DLD1 (cell line): ENCODE results near the gene MSRB1.
"Not testable (repeated sequence)": the region's sequence is repeated elsewhere in the genome, so short reads cannot be mapped to it uniquely, and the experiment has no call there.

Experiments used
- in situ Hi-C: cut with HindIII; loops from 2 replicates; pipeline ENCODE4 v1.10.0; 2017; ENCODE audit warnings: low sequenced_read_pairs

The MSRB1 gene

GRCh38 chr16:1962161-1963153 is 19.5 kb upstream of the MSRB1 start:
- in situ Hi-C loops = not testable (repeated sequence)

GRCh38 chr16:1961651-1962067 is 18.7 kb upstream of the MSRB1 start:
- in situ Hi-C loops = no loop called here

- in situ Hi-C loops = no loop called here
These were observed 17.9 kb upstream of the MSRB1 start for GRCh38 chr16:1960665-1961630.

- in situ Hi-C loops = no loop called here
These were observed 16.5 kb upstream of the MSRB1 start, which contains the start of gene NDUFB10 for GRCh38 chr16:1959269-1960039. Gene NDUFB10 (plus strand): TSS chr16:1959538. CDS start chr16:1959625, 87 bp downstream.

DNA sequence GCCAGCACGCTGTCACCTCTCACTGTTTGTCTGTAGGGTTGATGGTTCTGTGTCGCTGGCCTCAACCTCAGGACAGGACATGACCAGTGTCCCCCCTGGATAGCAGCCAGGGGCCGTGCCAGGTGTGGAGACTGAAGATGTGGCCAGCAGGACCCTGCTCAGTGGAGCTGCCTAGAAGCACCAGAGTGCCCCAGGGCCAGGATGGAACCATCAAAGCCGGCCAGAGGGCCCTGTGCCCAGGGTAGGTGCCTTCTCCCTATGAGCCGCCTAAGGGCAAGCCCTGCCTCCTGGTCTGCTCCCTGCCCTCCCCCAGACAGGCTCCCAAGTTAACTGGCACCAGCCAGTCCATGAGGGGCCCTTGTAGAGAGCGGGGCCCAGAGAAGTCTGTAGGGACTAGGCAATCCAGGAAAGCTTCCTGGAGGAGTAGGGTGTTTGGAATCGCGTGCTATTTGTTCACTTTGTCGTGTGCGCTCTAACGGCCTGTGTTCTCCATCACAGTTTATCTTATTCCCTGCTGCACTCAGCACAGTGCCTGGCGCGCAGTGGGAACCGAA is 15.8 kb upstream of the MSRB1 start:
- in situ Hi-C loops = no loop called here

- in situ Hi-C loops = not testable (repeated sequence)
These were observed 15.1 kb upstream of the MSRB1 start for GRCh38 chr16:1958143-1958491.

DNA sequence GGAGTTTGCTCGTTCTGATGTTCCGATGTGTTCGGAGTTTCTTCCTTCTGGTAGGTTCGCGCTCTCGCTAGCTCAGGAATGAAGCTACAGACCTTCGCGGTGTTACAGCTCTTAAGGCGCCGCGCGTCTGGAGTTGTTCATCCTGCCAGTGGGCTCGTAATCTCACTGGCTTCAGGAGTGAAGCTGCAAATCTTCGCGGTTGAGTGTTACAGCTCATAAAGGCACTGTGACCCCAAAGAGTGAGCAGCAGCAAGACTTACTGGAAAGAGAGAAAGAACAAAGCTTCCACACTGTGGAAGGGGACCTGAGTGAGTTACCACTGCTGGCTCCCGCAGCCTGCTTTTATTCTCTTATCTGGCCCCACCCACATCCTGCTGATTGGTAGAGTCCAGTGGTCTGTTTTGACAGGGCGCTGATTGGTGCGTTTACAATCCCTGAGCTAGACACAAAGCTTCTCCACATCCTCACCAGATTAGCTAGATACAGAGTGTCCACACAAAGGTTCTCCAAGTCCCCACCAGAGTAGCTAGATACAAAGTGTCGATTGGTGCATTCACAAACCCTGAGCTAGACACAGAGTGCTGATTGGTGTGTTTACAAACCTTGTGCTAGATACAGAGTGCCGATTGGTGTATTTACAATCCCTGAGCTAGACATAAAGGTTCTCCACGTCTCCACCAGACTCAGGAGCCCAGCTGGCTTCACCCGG is 14.6 kb upstream of the MSRB1 start:
- in situ Hi-C loops = not testable (repeated sequence)

- in situ Hi-C loops = no loop called here
These were observed 10.7 kb upstream of the MSRB1 start for GRCh38 chr16:1953734-1954133.

- in situ Hi-C loops = no loop called here
These were observed 7.6 kb upstream of the MSRB1 start for GRCh38 chr16:1950559-1950958.

DNA sequence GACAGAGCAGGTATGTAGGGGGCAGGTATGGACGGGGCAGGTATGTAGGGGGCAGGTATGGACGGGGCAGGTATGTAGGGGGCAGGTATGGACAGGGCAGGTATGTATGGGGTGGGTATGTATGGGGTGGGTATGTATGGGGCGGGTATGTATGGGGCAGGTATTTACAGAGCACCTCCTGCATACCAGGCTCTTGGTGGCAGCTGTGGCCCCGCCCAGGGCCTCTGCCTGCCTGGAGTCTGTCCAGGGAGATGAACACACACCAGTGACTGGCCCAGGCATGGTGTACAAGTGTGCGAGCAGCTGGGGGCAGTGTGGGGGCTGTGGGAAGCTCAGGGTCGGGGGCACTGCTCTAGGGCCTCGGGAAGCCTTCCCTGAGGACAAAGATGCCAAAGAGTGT is 7.0 kb upstream of the MSRB1 start:
- in situ Hi-C loops = no loop called here

GRCh38 chr16:1949507-1949906 is 6.5 kb upstream of the MSRB1 start:
- in situ Hi-C loops = no loop called here

GRCh38 chr16:1947369-1947670 is 4.3 kb upstream of the MSRB1 start:
- in situ Hi-C loops = no loop called here

DNA sequence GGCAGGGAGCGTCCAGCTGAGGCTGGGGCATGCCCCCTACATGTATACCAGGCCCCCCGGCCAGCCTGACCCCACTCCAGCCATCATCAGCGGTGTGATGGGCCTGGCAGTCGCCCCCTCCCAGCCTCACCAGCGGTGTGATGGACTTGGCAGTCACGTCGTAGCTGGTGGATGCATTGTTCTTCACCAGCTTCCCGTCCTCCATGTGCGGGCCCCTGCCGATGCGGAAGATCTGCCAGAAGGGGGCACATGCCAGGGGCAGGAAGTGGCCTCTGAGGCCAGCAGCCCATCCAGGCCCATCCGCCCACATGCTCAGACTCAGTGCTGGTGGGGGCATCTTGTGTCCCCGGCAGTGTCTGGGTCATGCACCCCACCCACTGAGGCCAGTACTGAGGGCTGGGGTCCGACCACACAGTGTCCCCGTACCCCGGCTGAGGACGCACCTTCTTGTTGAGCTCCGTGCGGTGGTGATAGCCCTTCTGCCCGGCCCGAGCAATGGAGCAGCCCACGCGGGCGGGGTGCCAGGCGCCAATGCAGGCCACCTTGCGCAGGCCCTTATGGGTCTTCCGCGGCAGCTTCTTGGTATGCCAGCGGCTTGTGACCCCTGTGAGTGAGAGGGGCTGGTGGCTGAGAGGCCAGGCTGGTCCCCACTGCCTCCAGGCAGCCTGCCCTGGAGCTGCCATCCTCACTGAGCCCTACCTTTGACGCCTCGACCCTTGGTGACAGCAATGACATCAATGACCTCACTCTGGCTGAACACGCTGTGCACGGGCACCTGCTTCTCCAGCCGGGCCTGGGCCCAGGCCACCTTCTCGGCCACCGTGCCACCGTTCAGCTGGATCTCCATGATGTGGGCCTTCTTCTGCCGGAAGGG is 3.7 kb upstream of the MSRB1 start:
- in situ Hi-C loops = no loop called here

GRCh38 chr16:1945559-1946391 is 2.8 kb upstream of the MSRB1 start:
- in situ Hi-C loops = no loop called here

DNA sequence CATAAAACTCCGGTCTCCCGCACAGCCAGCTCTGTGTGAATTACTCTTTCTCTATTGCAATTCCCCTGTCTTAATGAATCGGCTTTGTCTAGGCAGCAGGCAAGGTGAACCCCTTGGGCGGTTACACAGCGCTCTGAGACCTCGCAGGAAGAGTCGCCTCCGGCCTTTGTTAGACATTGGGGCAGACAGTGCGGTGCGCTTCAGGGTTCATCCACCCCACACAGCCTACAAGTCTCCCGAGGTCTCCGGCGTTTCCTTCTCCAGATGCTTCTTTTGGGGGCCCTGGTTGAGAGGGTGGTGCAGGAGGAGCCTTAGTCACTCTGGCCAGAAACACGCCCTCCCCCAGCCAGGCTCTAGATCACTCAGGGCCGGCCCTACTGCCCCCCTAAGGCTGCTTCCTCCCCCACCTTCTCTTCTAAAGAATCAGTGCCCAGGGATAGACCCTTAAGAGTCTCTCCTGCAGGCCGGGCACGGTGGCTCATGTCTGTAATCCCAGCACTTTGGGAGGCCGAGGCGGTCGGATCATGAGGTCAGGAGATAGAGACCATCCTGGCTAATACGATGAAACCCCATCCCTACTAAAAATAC is 1.7 kb upstream of the MSRB1 start:
- in situ Hi-C loops = no loop called here

- in situ Hi-C loops = no loop called here
These were observed 771 bp downstream of the MSRB1 start for GRCh38 chr16:1942047-1942809.
